Transverse colon (tissue), 4 donors: Measurements from ENCODE around the gene ADGRB3. TPM values are rescaled to one million over a fixed set of nuclear protein-coding genes. Genes with fewer than 3 reads are reported as not detected.

Experiments used
- DNase-seq: peaks from one replicate; pipeline ENCODE4 v3.0.0-alpha.2; 2019
- H3K27ac ChIP-seq, 4 donors: fragments of 200-600 bp; sonication (generic); 2 replicates each; pipeline ENCODE4 v1.5.1; 2016 to 2018; ENCODE audit warnings: inconsistent platforms in 4 of 4
- H3K27me3 ChIP-seq: fragments of 200-600 bp; sonication (generic); 2 replicates; pipeline ENCODE4 v1.5.1; 2017; ENCODE audit warnings: inconsistent platforms
- H3K36me3 ChIP-seq, 4 donors: fragments of 200-600 bp; sonication (generic); 2 replicates each; pipeline ENCODE4 v1.5.1; 2017 to 2019; ENCODE audit warnings: inconsistent platforms in 4 of 4
- H3K4me1 ChIP-seq, 4 donors: fragments of 200-600 bp; sonication (generic); 2 replicates each; pipeline ENCODE4 v1.5.1; 2017 to 2020; ENCODE audit warnings: inconsistent platforms in 4 of 4
- H3K4me3 ChIP-seq, 4 donors: fragments of 200-600 bp; sonication (generic); 1 replicate in 1 of 4; 2 replicates in 3 of 4; pipeline versions ENCODE4 v1.5.1 to v1.6.1; 2017 to 2019; ENCODE audit warnings: inconsistent platforms in 4 of 4
- H3K9me3 ChIP-seq, 2 donors: fragments of 200-600 bp; sonication (generic); 2 replicates each; pipeline ENCODE4 v1.5.1; 2017 to 2019; ENCODE audit warnings: inconsistent platforms in 2 of 2
- EP300 ChIP-seq: sonication (generic); formaldehyde crosslinking; IDR thresholded peaks from one replicate; pipeline ENCODE4 v1.6.1; 2017; ENCODE audit warnings: antibody characterized with exemption, low read depth
- POLR2A ChIP-seq: fragments of 450-650 bp; IDR thresholded peaks from one replicate; pipeline ENCODE4 v1.6.1; 2016; ENCODE audit warnings: antibody characterized with exemption, mild to moderate bottlenecking, moderate library complexity
- POLR2AphosphoS5 ChIP-seq, 3 donors: sonication (generic); formaldehyde crosslinking; IDR thresholded peaks; one replicate each; pipeline ENCODE4 v1.6.1; 2016; ENCODE audit warnings: antibody characterized with exemption in 3 of 3
- WGBS, 2 donors: methylation state at CpG; one replicate each; pipeline ENCODE4 v1.1.5; 2018; ENCODE audit warnings: low coverage in 1 of 2; 5-methylcytosine and 5-hydroxymethylcytosine counted together
- in situ Hi-C, 4 donors: fragments of 200-750 bp; cut with MboI; loops; one replicate each; pipeline versions ENCODE4 v1.15.0 to v1.15.1; 2017; ENCODE audit warnings: low sequenced_read_pairs in 3 of 4, low pct_ligation_motif_present in 1 of 4, low pct_unique_long_range_greater_than_20kb in 1 of 4
- intact Hi-C: fragments of 100-400 bp; cut with DNase I; formaldehyde crosslinking; loops from one replicate; pipeline ENCODE4 v1.15.1; 2023; ENCODE audit warnings: low total_unique reads
- total RNA-seq, 4 donors: library from RNA; depleted of rRNA; stranded (reverse); fragments of >200 nt; gene quantifications; one replicate each; pipeline ENCODE4 v1.1.0, GENCODE V29; 2016
- TF ChIP-seq, protein P1 (sequence below), 5 experiments: fragments of 200-600 bp in 3 of 5; fragments of 450-650 bp in 2 of 5; sonication (generic) in 3 of 5; IDR thresholded peaks; 1 replicate in 2 of 5; 2 replicates in 3 of 5; pipeline ENCODE4 v1.5.1; 2016 to 2017; ENCODE audit warnings: antibody characterized with exemption in 5 of 5, inconsistent platforms in 3 of 5, mild to moderate bottlenecking in 2 of 5, moderate library complexity in 1 of 5

ADGRB3 gene
- total RNA-seq, 4 donors from 2014 or later, result 0.37 to 20.5 (median 2.2) TPM

DNA sequence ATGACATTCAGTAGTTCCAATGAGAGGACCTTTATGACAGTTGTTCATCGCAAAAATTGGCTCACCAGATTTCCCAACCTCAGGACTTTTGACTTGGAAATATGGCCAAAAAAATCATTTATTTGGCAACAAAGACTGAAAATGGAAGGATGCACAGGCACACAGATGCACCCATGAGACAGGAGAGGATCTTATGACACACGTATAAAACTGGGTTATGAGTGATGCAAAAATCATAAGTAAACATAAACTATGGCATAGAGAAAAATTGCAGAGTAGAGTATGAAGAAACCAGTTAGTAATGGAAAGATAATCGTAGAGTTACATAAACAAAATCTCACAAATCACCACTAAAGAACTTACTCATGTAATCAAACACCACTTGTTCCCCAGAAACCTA, 546.9 kb downstream of the ADGRB3 start:
- no peak overlapping the region for H3K4me3 ChIP-seq
- no peaks in the 10 kb centered on the region for H3K4me1 ChIP-seq
- in situ Hi-C loops (no loop called here), intact Hi-C loops (no loop called here)
- H3K36me3 ChIP-seq, result no peaks in the 10 kb centered on the region
- DNase-seq, result no peak
- no peak overlapping the region for H3K27ac ChIP-seq
- 80 to 83% methylated on average over 3 of the region's 3 CpGs for WGBS, 2 donors
- TF ChIP-seq POLR2A (no peak), EP300 (no peak), POLR2AphosphoS5 (IDR thresholded peaks at IDR 0.05) (no peak)
- TF ChIP-seq, protein P1, sequence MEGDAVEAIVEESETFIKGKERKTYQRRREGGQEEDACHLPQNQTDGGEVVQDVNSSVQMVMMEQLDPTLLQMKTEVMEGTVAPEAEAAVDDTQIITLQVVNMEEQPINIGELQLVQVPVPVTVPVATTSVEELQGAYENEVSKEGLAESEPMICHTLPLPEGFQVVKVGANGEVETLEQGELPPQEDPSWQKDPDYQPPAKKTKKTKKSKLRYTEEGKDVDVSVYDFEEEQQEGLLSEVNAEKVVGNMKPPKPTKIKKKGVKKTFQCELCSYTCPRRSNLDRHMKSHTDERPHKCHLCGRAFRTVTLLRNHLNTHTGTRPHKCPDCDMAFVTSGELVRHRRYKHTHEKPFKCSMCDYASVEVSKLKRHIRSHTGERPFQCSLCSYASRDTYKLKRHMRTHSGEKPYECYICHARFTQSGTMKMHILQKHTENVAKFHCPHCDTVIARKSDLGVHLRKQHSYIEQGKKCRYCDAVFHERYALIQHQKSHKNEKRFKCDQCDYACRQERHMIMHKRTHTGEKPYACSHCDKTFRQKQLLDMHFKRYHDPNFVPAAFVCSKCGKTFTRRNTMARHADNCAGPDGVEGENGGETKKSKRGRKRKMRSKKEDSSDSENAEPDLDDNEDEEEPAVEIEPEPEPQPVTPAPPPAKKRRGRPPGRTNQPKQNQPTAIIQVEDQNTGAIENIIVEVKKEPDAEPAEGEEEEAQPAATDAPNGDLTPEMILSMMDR (IDR thresholded peaks at IDR 0.05), result no peak
- no peaks in the 10 kb centered on the region for H3K27me3 ChIP-seq
- H3K9me3 ChIP-seq, result no peaks in the 10 kb centered on the region

DNA sequence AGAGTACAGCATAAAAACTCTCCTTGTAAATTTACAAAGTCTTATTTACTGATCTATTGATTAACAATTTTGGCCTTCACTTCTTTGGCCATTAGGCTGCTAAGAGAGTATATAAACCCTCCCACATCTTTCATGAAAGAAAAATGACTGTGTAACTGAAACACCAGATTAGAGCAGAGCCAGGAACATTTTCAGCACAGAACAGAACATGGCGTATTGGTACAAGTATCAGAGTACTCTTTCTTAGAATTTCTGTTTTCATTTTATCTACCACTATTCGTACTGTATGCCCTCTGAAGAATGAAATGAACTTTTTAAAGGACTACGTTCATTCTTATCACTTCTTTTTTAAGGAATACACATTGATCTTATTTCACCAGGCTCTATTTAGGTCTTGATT, 550.2 kb downstream of the ADGRB3 start:
- 77 to 84% methylated on average over 3 of the region's 3 CpGs for WGBS, 2 donors
- no peak overlapping the region for H3K4me3 ChIP-seq
- no peak for DNase-seq
- H3K36me3 ChIP-seq, result no peaks in the 10 kb centered on the region
- no peaks in the 10 kb centered on the region for H3K27me3 ChIP-seq
- TF ChIP-seq, protein P1 (IDR thresholded peaks at IDR 0.05), result no peak
- TF ChIP-seq EP300 (no peak), POLR2A (no peak), POLR2AphosphoS5 (IDR thresholded peaks at IDR 0.05) (no peak)
- H3K9me3 ChIP-seq, result no peaks in the 10 kb centered on the region
- intact Hi-C loops (no loop called here), in situ Hi-C loops (no loop called here)
- H3K4me1 ChIP-seq, result no peaks in the 10 kb centered on the region
- no peak overlapping the region for H3K27ac ChIP-seq

DNA sequence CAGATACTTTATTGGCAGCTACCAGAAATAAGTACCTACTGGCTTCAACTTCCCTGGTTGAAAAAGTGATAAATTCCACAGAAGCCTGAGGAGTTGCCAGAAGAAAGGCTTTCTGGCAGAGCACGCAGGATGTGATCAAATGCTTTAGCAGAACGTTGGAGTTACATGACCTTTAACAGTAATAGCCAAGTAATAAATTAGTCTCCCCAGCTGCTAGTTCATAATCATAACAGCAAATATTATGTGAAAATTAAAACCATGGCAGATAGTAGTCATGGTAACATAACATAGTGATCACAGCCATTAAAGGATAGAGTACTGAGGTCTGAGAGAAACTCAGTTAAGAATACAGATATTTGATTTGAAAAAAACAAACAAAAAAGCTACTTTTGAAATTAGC, 567.7 kb downstream of the ADGRB3 start:
- in situ Hi-C loops (no loop called here), intact Hi-C loops (no loop called here)
- Histone ChIP-seq H3K27me3 (no peaks in the 10 kb centered on the region), H3K27ac (no peak overlapping the region), H3K4me3 (no peak overlapping the region), H3K9me3 (no peaks in the 10 kb centered on the region), H3K4me1 (no peaks in the 10 kb centered on the region), H3K36me3 (no peaks in the 10 kb centered on the region)
- no peak for TF ChIP-seq POLR2A
- WGBS, 2 donors, result 23 to 33% methylated on average over 2 of the region's 2 CpGs
- no peak for DNase-seq

DNA sequence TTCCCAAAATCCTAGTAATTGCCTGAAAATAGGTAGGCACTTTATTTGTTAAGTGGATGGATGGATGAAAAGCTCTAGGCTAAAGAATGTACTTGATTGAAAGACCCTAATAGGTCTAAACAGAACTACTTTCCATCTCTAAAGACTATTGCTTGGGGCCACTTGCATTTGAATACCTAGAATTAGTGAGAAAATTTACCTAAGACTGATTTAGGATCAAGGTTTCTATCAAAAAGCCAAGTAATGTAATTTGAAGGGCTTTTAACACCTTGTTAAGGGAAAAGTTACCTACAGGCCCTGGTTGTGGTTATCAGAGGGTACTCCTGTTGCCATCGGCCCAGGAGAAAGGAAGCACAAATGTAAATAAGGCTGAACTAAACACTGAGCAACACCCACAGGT, 581.0 kb downstream of the ADGRB3 start:
- Histone ChIP-seq H3K36me3 (no peaks in the 10 kb centered on the region), H3K9me3 (no peaks in the 10 kb centered on the region), H3K27ac (no peak overlapping the region), H3K4me1 (no peaks in the 10 kb centered on the region), H3K4me3 (no peak overlapping the region), H3K27me3 (no peaks in the 10 kb centered on the region)
- no peak for DNase-seq
- intact Hi-C loops (no loop called here), in situ Hi-C loops (no loop called here)
- TF ChIP-seq, protein P1 (IDR thresholded peaks at IDR 0.05), result no peak
- no peak for TF ChIP-seq POLR2AphosphoS5 (IDR thresholded peaks at IDR 0.05)
- no peak for TF ChIP-seq EP300
- no peak for TF ChIP-seq POLR2A
- WGBS, 2 donors, result 42 to 50% methylated on average over 1 of the region's 1 CpG

DNA sequence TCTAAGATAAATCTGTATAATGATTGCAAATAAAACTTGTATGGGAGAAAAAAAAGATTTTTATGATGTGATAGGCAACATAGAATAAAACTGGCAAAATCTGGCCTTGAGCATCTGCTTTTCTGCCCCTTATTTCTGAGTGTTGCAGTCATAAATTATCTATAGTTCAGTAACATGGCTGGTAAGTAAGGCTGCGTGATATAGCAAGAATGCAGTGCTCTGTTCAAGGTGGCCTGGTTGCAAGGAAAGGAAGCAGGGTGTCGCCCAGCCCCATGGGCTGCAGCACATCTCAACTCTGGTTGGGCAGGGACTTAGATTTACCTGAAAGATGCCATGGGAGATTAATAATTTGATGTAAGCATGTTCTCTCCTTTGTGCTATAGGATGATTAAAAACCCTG, 582.3 kb downstream of the ADGRB3 start:
- H3K4me3 ChIP-seq, result no peak overlapping the region
- H3K4me1 ChIP-seq, result no peaks in the 10 kb centered on the region
- H3K36me3 ChIP-seq, result no peaks in the 10 kb centered on the region
- H3K9me3 ChIP-seq, result no peaks in the 10 kb centered on the region
- no peaks in the 10 kb centered on the region for H3K27me3 ChIP-seq
- H3K27ac ChIP-seq, result no peak overlapping the region
- no peak for DNase-seq
- WGBS, 2 donors, result 82 to 85% methylated on average over 2 of the region's 2 CpGs
- no peak for TF ChIP-seq POLR2AphosphoS5 (IDR thresholded peaks at IDR 0.05)
- TF ChIP-seq POLR2A, result no peak
- no peak for TF ChIP-seq EP300
- TF ChIP-seq, protein P1 (IDR thresholded peaks at IDR 0.05), result no peak
- in situ Hi-C loops, result no loop called here
- intact Hi-C loops, result no loop called here
